Cardiac fibroblast (primary cell): ENCODE results near the gene LIMD2.

Source experiments
- DNase-seq, 2 donors: peaks; one replicate each; pipeline versions ENCODE4 v3.0.0 to v3.0.0-alpha.2; 2010; ENCODE audit warnings: low read depth in 2 of 2
- H3K4me3 ChIP-seq, 2 donors: replicated peaks in 1 of 2; 1 replicate in 1 of 2; 2 replicates in 1 of 2; pipeline ENCODE4 v1.5.1; 2011; ENCODE audit warnings: low read depth in 2 of 2, low read length in 2 of 2, mild to moderate bottlenecking in 2 of 2, moderate library complexity in 1 of 2
- CTCF ChIP-seq: IDR thresholded peaks from one replicate; pipeline ENCODE4 v1.5.1; 2011; ENCODE audit warnings: low read depth, mild to moderate bottlenecking, low read length, inconsistent platforms

LIMD2 gene

DNA sequence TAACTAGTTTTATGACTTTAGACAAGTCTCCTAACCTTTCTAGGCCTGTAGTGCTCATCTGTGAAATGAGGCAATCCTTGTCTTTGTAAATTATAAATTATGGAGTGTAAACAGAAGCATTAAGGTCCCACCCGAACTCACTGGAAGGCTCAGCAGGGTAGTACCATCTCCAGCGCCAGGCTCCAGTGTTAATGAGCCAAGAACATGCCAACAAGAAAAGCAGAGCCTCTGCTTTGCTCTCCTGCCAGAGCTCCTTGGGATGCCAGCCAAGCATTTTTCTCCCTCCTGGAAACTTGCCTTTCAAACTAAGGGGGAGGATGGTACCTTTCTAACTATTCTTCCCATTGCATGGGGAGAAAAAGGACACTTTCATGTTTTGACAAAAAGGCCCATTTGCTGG is 14.9 kb downstream of the LIMD2 start:
- no peak overlapping the region for H3K4me3 ChIP-seq
- peak in 1 of 2 donors; percentile 54 for DNase-seq
- TF ChIP-seq CTCF: no peak

GRCh38 chr17:63682981-63683380 is 16.9 kb downstream of the LIMD2 start:
- no peak overlapping the region for H3K4me3 ChIP-seq
- TF ChIP-seq CTCF: no peak

DNA sequence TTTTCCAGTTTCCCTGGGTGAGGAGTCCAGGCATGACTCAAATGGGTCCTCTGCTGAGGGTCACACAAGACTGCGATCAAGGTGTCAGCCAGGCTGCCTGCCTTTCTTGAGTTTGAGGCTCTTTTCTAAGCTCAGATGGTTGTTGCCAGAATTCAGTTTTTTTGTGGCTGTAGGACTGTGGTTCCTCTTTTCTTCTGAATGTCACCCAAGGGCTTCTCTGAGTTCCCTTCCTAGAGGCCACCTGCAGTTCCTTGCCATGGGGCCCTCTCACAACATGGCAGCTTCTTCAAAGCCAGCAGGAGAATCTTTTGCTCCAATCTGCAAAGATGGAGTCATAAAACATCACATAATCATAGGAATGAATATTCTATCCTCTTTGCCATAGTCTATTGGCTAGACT is 17.5 kb downstream of the LIMD2 start:
- no peak for DNase-seq
- no peak overlapping the region for H3K4me3 ChIP-seq
- TF ChIP-seq CTCF: no peak

More at GRCh38 chr17:63682981-63683380, 16.9 kb downstream of the LIMD2 start:
- no peak for DNase-seq

DNA sequence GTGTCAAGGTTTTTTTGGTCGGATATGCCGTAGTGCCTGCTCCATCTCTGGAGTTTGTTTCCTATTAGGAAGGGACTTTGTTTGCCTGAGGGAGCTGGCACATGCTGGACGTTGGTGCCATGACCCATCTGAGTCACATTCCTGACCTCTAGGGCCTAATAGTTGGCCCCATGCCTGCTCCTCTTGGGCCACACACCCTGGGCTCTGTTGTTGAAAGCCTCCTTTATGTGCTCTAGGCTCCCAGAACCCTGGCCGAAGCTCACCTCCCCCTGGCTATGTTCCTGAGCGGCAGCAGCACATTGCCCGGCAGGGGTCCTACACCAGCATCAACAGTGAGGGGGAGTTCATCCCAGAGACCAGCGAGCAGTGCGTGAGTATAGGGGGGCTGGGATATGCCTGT is 18.4 kb downstream of the LIMD2 start:
- no peak overlapping the region for H3K4me3 ChIP-seq
- TF ChIP-seq CTCF: no peak
- DNase-seq: no peak

DNA sequence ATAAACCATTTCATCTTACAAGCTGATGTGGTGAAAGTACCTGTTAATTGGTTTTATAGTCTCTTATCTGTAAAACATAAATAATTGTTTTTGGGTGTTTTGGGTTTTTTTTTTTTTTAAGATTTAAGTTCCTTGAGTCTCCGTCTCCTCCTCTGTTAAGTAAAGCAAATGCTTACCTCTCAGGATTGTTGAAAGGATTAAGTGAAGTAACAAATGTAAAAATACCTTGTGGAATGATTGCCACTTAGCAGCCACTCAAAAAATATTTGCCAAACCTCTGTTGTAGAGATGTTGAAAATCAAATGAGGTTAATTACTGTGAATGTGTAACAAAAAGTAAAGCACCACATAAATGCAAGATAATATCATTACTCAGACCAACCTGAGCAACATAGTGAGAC is 19.2 kb downstream of the LIMD2 start:
- H3K4me3 ChIP-seq: no peak overlapping the region
- DNase-seq: no peak
- TF ChIP-seq CTCF: no peak

DNA sequence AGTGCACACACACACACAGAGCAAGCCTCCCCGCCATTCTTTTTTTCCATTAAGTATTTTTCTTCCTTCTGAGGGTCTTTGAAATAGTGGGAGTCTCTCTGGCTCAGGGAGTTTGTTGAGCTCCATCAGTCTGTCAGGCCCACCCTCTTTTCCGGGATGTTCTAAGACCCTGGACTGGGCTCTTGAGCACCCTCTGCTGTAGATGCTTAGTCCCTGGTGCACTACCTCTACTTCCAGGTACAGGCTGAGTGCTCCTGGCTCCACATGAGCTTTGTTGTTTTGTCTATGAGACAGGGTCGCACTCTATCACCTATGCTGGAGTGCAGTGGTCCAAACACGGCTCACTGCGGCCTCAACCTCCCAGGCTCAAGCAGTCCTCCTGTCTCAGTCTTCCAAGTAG is 20.7 kb downstream of the LIMD2 start:
- no peak for TF ChIP-seq CTCF
- no peak overlapping the region for H3K4me3 ChIP-seq
- no peak for DNase-seq

- TF ChIP-seq CTCF: no peak
- no peak for DNase-seq
- no peak overlapping the region for H3K4me3 ChIP-seq
Measured at GRCh38 chr17:63676584-63676983, 23.3 kb downstream of the LIMD2 start.
